Mesothelial cell of epicardium (in vitro differentiated cells): ENCODE results near the gene P2RX2. TPM values are rescaled to one million over a fixed set of nuclear protein-coding genes. Genes with fewer than 3 reads are reported as not detected.

Experiments used
- DNase-seq, 2 experiments: peaks; one replicate each; pipeline ENCODE4 v3.0.0; 2021; ENCODE audit warnings: low spot score in 2 of 2; ENCODE audit not compliant: unreplicated experiment in 2 of 2
- H3K27ac Mint-ChIP-seq: 2 replicates; pipeline ENCODE4 v1.8.0; 2021; ENCODE audit warnings: mixed read lengths
- H3K27me3 Mint-ChIP-seq: 2 replicates; pipeline ENCODE4 v1.8.0; 2021; ENCODE audit warnings: low read depth, mixed read lengths
- H3K36me3 Mint-ChIP-seq: 2 replicates; pipeline ENCODE4 v1.8.0; 2021; ENCODE audit warnings: mixed read lengths
- H3K4me1 Mint-ChIP-seq: 2 replicates; pipeline ENCODE4 v1.8.0; 2021; ENCODE audit warnings: mixed read lengths
- H3K4me3 Mint-ChIP-seq: 2 replicates; pipeline ENCODE4 v1.8.0; 2021; ENCODE audit warnings: mild to moderate bottlenecking, moderate library complexity, mixed read lengths
- H3K9me3 Mint-ChIP-seq: 2 replicates; pipeline ENCODE4 v1.8.0; 2021; ENCODE audit warnings: mixed read lengths
- total RNA-seq: library from RNA; stranded (reverse); gene quantifications from 3 replicates; pipeline ENCODE4 v1.2.1, GENCODE V29; 2021
- TF ChIP-seq, protein P1 (sequence below): fragments of 200-600 bp; sonication (generic); IDR thresholded peaks from one replicate; pipeline ENCODE4 v1.5.0; 2021; ENCODE audit warnings: antibody characterized with exemption; ENCODE audit not compliant: unreplicated experiment

P2RX2 gene
- total RNA-seq, 1 donor from 2014 or later, result 7.3 TPM

GRCh38 chr12:132657004-132657727 lies 38.6 kb downstream of the P2RX2 start:
- Mint-ChIP-seq H3K9me3 (no peaks in the 10 kb centered on the region), H3K27ac (no peak overlapping the region), H3K36me3 (peaks cover 43% of the 10 kb centered on the region), H3K4me1 (no peaks in the 10 kb centered on the region), H3K27me3 (no peaks in the 10 kb centered on the region), H3K4me3 (no peak overlapping the region)
- no peak for DNase-seq
- TF ChIP-seq, protein P1, sequence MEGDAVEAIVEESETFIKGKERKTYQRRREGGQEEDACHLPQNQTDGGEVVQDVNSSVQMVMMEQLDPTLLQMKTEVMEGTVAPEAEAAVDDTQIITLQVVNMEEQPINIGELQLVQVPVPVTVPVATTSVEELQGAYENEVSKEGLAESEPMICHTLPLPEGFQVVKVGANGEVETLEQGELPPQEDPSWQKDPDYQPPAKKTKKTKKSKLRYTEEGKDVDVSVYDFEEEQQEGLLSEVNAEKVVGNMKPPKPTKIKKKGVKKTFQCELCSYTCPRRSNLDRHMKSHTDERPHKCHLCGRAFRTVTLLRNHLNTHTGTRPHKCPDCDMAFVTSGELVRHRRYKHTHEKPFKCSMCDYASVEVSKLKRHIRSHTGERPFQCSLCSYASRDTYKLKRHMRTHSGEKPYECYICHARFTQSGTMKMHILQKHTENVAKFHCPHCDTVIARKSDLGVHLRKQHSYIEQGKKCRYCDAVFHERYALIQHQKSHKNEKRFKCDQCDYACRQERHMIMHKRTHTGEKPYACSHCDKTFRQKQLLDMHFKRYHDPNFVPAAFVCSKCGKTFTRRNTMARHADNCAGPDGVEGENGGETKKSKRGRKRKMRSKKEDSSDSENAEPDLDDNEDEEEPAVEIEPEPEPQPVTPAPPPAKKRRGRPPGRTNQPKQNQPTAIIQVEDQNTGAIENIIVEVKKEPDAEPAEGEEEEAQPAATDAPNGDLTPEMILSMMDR, result no peak

- H3K27ac Mint-ChIP-seq, result no peak overlapping the region
- TF ChIP-seq, protein P1, result no peak
- H3K27me3 Mint-ChIP-seq, result no peaks in the 10 kb centered on the region
- DNase-seq, result no peak
- no peaks in the 10 kb centered on the region for H3K4me1 Mint-ChIP-seq
- H3K9me3 Mint-ChIP-seq, result no peaks in the 10 kb centered on the region
- peaks cover 45% of the 10 kb centered on the region for H3K36me3 Mint-ChIP-seq
- no peak overlapping the region for H3K4me3 Mint-ChIP-seq
Observed at GRCh38 chr12:132658149-132658894, 39.7 kb downstream of the P2RX2 start.

DNA sequence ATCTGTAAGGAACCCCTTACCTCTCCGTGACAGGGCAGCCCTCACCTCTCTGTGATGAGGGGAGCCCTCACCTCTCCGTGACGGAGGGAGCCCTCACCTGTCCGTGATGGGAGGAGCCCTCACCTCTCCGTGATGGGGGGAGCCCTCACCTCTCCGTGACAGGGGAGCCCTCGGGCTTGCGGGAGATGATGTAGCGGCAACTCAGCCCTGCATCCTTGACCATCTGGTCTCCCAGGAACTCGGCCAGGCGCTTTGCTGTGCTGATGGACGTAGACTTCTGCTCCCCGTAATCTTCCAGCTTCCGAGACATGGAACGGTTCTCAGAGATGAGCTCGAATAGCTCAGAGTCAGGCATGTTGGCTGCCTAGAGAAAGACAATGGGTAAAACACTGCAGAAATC lies 40.6 kb downstream of the P2RX2 start:
- Mint-ChIP-seq H3K4me3 (no peak overlapping the region), H3K27ac (no peak overlapping the region), H3K27me3 (no peaks in the 10 kb centered on the region), H3K4me1 (no peaks in the 10 kb centered on the region), H3K9me3 (no peaks in the 10 kb centered on the region), H3K36me3 (peaks cover 39% of the 10 kb centered on the region)
- no peak for DNase-seq
- TF ChIP-seq, protein P1, result no peak

- TF ChIP-seq, protein P1, result no peak
- Mint-ChIP-seq H3K27ac (no peak overlapping the region), H3K4me1 (no peaks in the 10 kb centered on the region), H3K36me3 (peaks cover 40% of the 10 kb centered on the region), H3K9me3 (no peaks in the 10 kb centered on the region), H3K4me3 (no peak overlapping the region), H3K27me3 (no peaks in the 10 kb centered on the region)
- DNase-seq, result no peak
Observed at GRCh38 chr12:132660052-132660451, 41.5 kb downstream of the P2RX2 start.

GRCh38 chr12:132660996-132661395 lies 42.4 kb downstream of the P2RX2 start:
- H3K36me3 Mint-ChIP-seq, result peaks cover 50% of the 10 kb centered on the region
- no peak overlapping the region for H3K27ac Mint-ChIP-seq

More at GRCh38 chr12:132660996-132661395, 42.4 kb downstream of the P2RX2 start:
- no peak overlapping the region for H3K4me3 Mint-ChIP-seq
- H3K27me3 Mint-ChIP-seq, result no peaks in the 10 kb centered on the region
- no peaks in the 10 kb centered on the region for H3K4me1 Mint-ChIP-seq
- no peak for DNase-seq
- H3K9me3 Mint-ChIP-seq, result no peaks in the 10 kb centered on the region
- TF ChIP-seq, protein P1, result no peak
